Keratinocyte (primary cell): ENCODE results near the gene AOAH. TPM values are rescaled to one million over a fixed set of nuclear protein-coding genes. Genes with fewer than 3 reads are reported as not detected.

Source experiments
- DNase-seq: peaks from one replicate; pipeline ENCODE4 v3.0.0-alpha.2; 2011; ENCODE audit warnings: low read depth, missing footprints, low spot score
- FAIRE-seq: peaks from 2 replicates; lab custom pipeline; 2011; peaks lifted over from hg19 to GRCh38; lab: Jason Lieb, UNC
- H2AFZ ChIP-seq: 2 replicates; pipeline ENCODE4 v1.6.0; 2012; ENCODE audit warnings: low read length, control low read depth, inconsistent platforms; ENCODE audit not compliant: control insufficient read depth
- H3K27ac ChIP-seq: 2 replicates; pipeline ENCODE4 v1.5.1; 2011; ENCODE audit warnings: low read length; ENCODE audit not compliant: control insufficient read depth, insufficient read depth
- H3K27me3 ChIP-seq: 3 replicates; pipeline ENCODE4 v1.6.0; 2011; ENCODE audit warnings: low read length; ENCODE audit not compliant: control insufficient read depth, insufficient read depth; ENCODE audit errors: extremely low read depth
- H3K36me3 ChIP-seq, 2 experiments: 2 replicates in 1 of 2; 3 replicates in 1 of 2; pipeline ENCODE4 v1.5.1; 2011; ENCODE audit warnings: low read length in 2 of 2, mild to moderate bottlenecking in 1 of 2; ENCODE audit not compliant: control insufficient read depth in 2 of 2, insufficient read depth in 2 of 2; ENCODE audit errors: extremely low read depth in 1 of 2
- H3K4me1 ChIP-seq: 3 replicates; pipeline ENCODE4 v1.5.1; 2011; ENCODE audit warnings: low read length; ENCODE audit not compliant: control insufficient read depth, insufficient read depth; ENCODE audit errors: extremely low read depth
- H3K4me2 ChIP-seq: 3 replicates; pipeline ENCODE4 v1.6.0; 2011; ENCODE audit warnings: low read depth, low read length; ENCODE audit not compliant: control insufficient read depth, insufficient read depth; ENCODE audit errors: extremely low read depth
- H3K4me3 ChIP-seq, 3 experiments: fragments of 200-600 bp in 1 of 3; sonication (generic) in 1 of 3; 2 replicates in 2 of 3; 3 replicates in 1 of 3; pipeline ENCODE4 v1.5.1; 2011 to 2016; ENCODE audit warnings: low read length in 3 of 3, mild to moderate bottlenecking in 3 of 3, control low read depth in 2 of 3, inconsistent platforms in 1 of 3, low read depth in 1 of 3, mixed read lengths in 1 of 3, mixed run types in 1 of 3, moderate library complexity in 1 of 3; ENCODE audit not compliant: control insufficient read depth in 2 of 3, insufficient read depth in 2 of 3; ENCODE audit errors: extremely low read depth in 1 of 3
- H3K79me2 ChIP-seq: 2 replicates; pipeline ENCODE4 v1.6.0; 2012; ENCODE audit warnings: low read length; ENCODE audit not compliant: control insufficient read depth, insufficient read depth
- H3K9ac ChIP-seq: 3 replicates; pipeline ENCODE4 v1.6.0; 2011; ENCODE audit warnings: low read length; ENCODE audit not compliant: control insufficient read depth, insufficient read depth; ENCODE audit errors: extremely low read depth
- H3K9me1 ChIP-seq: 3 replicates; pipeline ENCODE4 v1.6.0; 2011; ENCODE audit warnings: low read length; ENCODE audit not compliant: control insufficient read depth, insufficient read depth; ENCODE audit errors: extremely low read depth
- H3K9me3 ChIP-seq: 2 replicates; pipeline ENCODE4 v1.5.1; 2012; ENCODE audit warnings: low read depth, low read length; ENCODE audit not compliant: control insufficient read depth
- H4K20me1 ChIP-seq: 3 replicates; pipeline ENCODE4 v1.6.0; 2011; ENCODE audit warnings: low read length; ENCODE audit not compliant: control insufficient read depth, insufficient read depth; ENCODE audit errors: extremely low read depth
- CTCF ChIP-seq, 3 experiments: IDR thresholded peaks in 1 of 3; conservative IDR thresholded peaks in 1 of 3; optimal IDR thresholded peaks in 1 of 3; 2 replicates in 2 of 3; 3 replicates in 1 of 3; pipeline versions ENCODE3 to v1.5.1; 2011; ENCODE audit warnings: low read length in 3 of 3, mild to moderate bottlenecking in 3 of 3, moderate library complexity in 2 of 3, control low read depth in 1 of 3, inconsistent platforms in 1 of 3; ENCODE audit not compliant: insufficient read depth in 2 of 3; ENCODE audit errors: extremely low read depth in 1 of 3
- EZH2 ChIP-seq: IDR thresholded peaks from one replicate; pipeline ENCODE4 v1.6.1; 2012; ENCODE audit warnings: inconsistent platforms, mild to moderate bottlenecking, low read length, moderate library complexity
- dilution Hi-C: fragments of 300-500 bp; cut with MboI; formaldehyde crosslinking; loops from one replicate; pipeline ENCODE4 v1.7.0; 2020; ENCODE audit warnings: low sequenced_read_pairs; ENCODE audit not compliant: extremely low pct_ligation_motif_present
- polyA plus RNA-seq, 5 experiments: library from polyadenylated mRNA; depleted of rRNA in 3 of 5; stranded (reverse) in 3 of 5; stranded (forward) in 1 of 5; unstranded in 1 of 5; fragments of >200 nt; gene quantifications; 1 replicate in 1 of 5; 2 replicates in 3 of 5; 3 replicates in 1 of 5; pipeline versions ENCODE4 v1.2.1 to v1.2.3, GENCODE V29; 2011 to 2012; ENCODE audit warnings: missing spikeins in 2 of 5, low read depth in 1 of 5, low replicate concordance in 1 of 5

The AOAH gene
- polyA plus RNA-seq, 1 donor (not counting 4 experiments of a cell fraction or from before 2014, with no cell fraction given): 0.43 TPM

GRCh38 chr7:36677769-36678437 lies 46.4 kb downstream of the AOAH start:
- no peaks in the 10 kb centered on the region for H3K9me3 ChIP-seq
- no peak overlapping the region for H3K9ac ChIP-seq
- H3K27me3 ChIP-seq: no peaks in the 10 kb centered on the region
- H3K4me2 ChIP-seq: no peak overlapping the region
- TF ChIP-seq EZH2: no peak
- TF ChIP-seq CTCF (optimal IDR thresholded peaks at IDR 0.05 in 1 of 3, IDR thresholded peaks at IDR 0.05 in 1 of 3, conservative IDR thresholded peaks at IDR 0.05 in 1 of 3; ENCODE audit: extremely low read depth in 1 of 3, insufficient read depth in 2 of 3, low read length in 3 of 3): no peak
- no peaks in the 10 kb centered on the region for H4K20me1 ChIP-seq
- no peaks in the 10 kb centered on the region for H3K36me3 ChIP-seq
- H3K79me2 ChIP-seq: no peaks in the 10 kb centered on the region
- no peak overlapping the region for H3K27ac ChIP-seq
- peaks cover 5% of the 10 kb centered on the region for H3K4me1 ChIP-seq
- DNase-seq (no peak), FAIRE-seq (no peak)
- H3K9me1 ChIP-seq: no peaks in the 10 kb centered on the region
- no peak overlapping the region for H3K4me3 ChIP-seq
- dilution Hi-C loops: no loop called here
- H2AFZ ChIP-seq: no peak overlapping the region

- dilution Hi-C loops: loop anchor here (25.0 kb wide), 1 partner anchor 186 kb away; no protein-coding TSS in a partner anchor
- H3K36me3 ChIP-seq: no peaks in the 10 kb centered on the region
- no peak for DNase-seq
- H3K79me2 ChIP-seq: no peaks in the 10 kb centered on the region
- H3K27ac ChIP-seq: no peak overlapping the region
- H3K4me1 ChIP-seq: peaks cover 11% of the 10 kb centered on the region
- no peak overlapping the region for H3K4me3 ChIP-seq
- H2AFZ ChIP-seq: no peak overlapping the region
- no peaks in the 10 kb centered on the region for H3K9me1 ChIP-seq
- H3K4me2 ChIP-seq: no peak overlapping the region
- H3K27me3 ChIP-seq: no peaks in the 10 kb centered on the region
- no peak for FAIRE-seq
- H3K9ac ChIP-seq: no peak overlapping the region
- TF ChIP-seq EZH2: no peak
- no peaks in the 10 kb centered on the region for H4K20me1 ChIP-seq
- no peaks in the 10 kb centered on the region for H3K9me3 ChIP-seq
Observed at GRCh38 chr7:36673703-36674102, 50.6 kb downstream of the AOAH start.
